A549 (cell line): Measurements from ENCODE around the gene TSHR. TPM values are rescaled to one million over a fixed set of nuclear protein-coding genes. Genes with fewer than 3 reads are reported as not detected.

Experiments
- ATAC-seq, 2 experiments: fragments of 200-7000 bp in 1 of 2; fragments of >200 bp in 1 of 2; cut with Nextera tagmentation in 1 of 2; cut with Tn5 transposase in 1 of 2; 3 replicates each; pipeline versions ENCODE4 v1.8.0 to v1.9.1; 2018 to 2020; ENCODE audit warnings: mild to moderate bottlenecking in 1 of 2, moderate library complexity in 1 of 2
- CTCF ChIA-PET: fragments of 300-600 bp; sonication (Branson Sonifier 250); formaldehyde crosslinking; extraction: SDS; loops from one replicate; lab custom pipeline; 2021; ENCODE audit warnings: antibody characterized with exemption, inconsistent platforms; lab: Yijun Ruan, JAX
- POLR2A ChIA-PET: fragments of 350-600 bp; formaldehyde crosslinking; extraction: SDS; loops from one replicate; lab custom pipeline; 2021; ENCODE audit warnings: antibody characterized with exemption, inconsistent platforms; lab: Yijun Ruan, JAX
- DNase-seq, 2 experiments: peaks; one replicate each; pipeline versions ENCODE4 v3.0.0 to v3.0.0-alpha.2; 2011 to 2016; ENCODE audit warnings: low read depth in 1 of 2, low spot score in 1 of 2
- FAIRE-seq: peaks from 2 replicates; lab custom pipeline; 2011; peaks lifted over from hg19 to GRCh38; lab: Jason Lieb, UNC
- H3K27ac ChIP-seq, 2 experiments: fragments of >200 bp; sonication (Bioruptor Twin); formaldehyde crosslinking; 3 replicates each; pipeline ENCODE4 v1.5.1; 2016 to 2017
- H3K4me1 ChIP-seq: fragments of >200 bp; sonication (Bioruptor Twin); formaldehyde crosslinking; 3 replicates; pipeline ENCODE4 v1.6.1; 2016
- H3K4me2 ChIP-seq: fragments of >200 bp; sonication (Bioruptor Twin); formaldehyde crosslinking; 3 replicates; pipeline ENCODE4 v1.6.1; 2016
- H3K4me3 ChIP-seq: fragments of >200 bp; sonication (Bioruptor Twin); formaldehyde crosslinking; 3 replicates; pipeline ENCODE4 v1.5.1; 2016
- H3K9me3 ChIP-seq: fragments of >200 bp; sonication (Bioruptor Twin); formaldehyde crosslinking; 3 replicates; pipeline ENCODE4 v1.6.1; 2016
- ATOH8 ChIP-seq: fragments of 250-450 bp; sonication (Bioruptor Pico); IDR thresholded peaks from 2 replicates; pipeline ENCODE4 v1.5.0; 2020; ENCODE audit warnings: low read depth, mild to moderate bottlenecking, moderate library complexity
- BHLHE40 ChIP-seq: IDR thresholded peaks from 2 replicates; pipeline ENCODE4 v1.6.1; 2012; ENCODE audit warnings: low read depth, low read length, inconsistent platforms
- CBX2 ChIP-seq: fragments of 200-600 bp; sonication (generic); IDR thresholded peaks from 2 replicates; pipeline ENCODE4 v1.6.1; 2016; ENCODE audit warnings: low read depth, mild to moderate bottlenecking, borderline replicate concordance
- CBX8 ChIP-seq: fragments of 200-600 bp; sonication (generic); IDR thresholded peaks from 2 replicates; pipeline ENCODE4 v1.6.1; 2016
- CEBPB ChIP-seq, 2 experiments: fragments of >200 bp in 1 of 2; sonication (Bioruptor Twin) in 1 of 2; formaldehyde crosslinking in 1 of 2; IDR thresholded peaks; 2 replicates each; pipeline ENCODE4 v1.6.1; 2012 to 2016
- CHD2 ChIP-seq: fragments of 150-350 bp; IDR thresholded peaks from 2 replicates; pipeline ENCODE4 v1.6.1; 2014; ENCODE audit warnings: low read length; ENCODE audit not compliant: partially characterized antibody
- CHD4 ChIP-seq: fragments of 200-600 bp; sonication (generic); IDR thresholded peaks from 2 replicates; pipeline ENCODE4 v1.6.1; 2016; ENCODE audit warnings: antibody characterized with exemption, mild to moderate bottlenecking, borderline replicate concordance
- EHMT2 ChIP-seq: fragments of 200-600 bp; sonication (generic); IDR thresholded peaks from 2 replicates; pipeline ENCODE4 v1.6.1; 2016; ENCODE audit warnings: antibody characterized with exemption, low read depth, mild to moderate bottlenecking, moderate library complexity
- EP300 ChIP-seq, 2 experiments: fragments of >200 bp; sonication (Bioruptor Twin); formaldehyde crosslinking; IDR thresholded peaks; 2 replicates in 1 of 2; 3 replicates in 1 of 2; pipeline ENCODE4 v1.6.1; 2016 to 2017
- HDAC2 ChIP-seq: fragments of 200-600 bp; sonication (generic); IDR thresholded peaks from 2 replicates; pipeline ENCODE4 v1.6.1; 2016
- HEYL ChIP-seq: fragments of 250-450 bp; sonication (Bioruptor Pico); IDR thresholded peaks from 2 replicates; pipeline ENCODE4 v1.8.0; 2021; ENCODE audit warnings: mild to moderate bottlenecking, moderate library complexity
- HOXA7 ChIP-seq: fragments of 250-450 bp; sonication (Bioruptor Pico); IDR thresholded peaks from 2 replicates; pipeline ENCODE4 v1.5.0; 2020; ENCODE audit warnings: mild to moderate bottlenecking, moderate library complexity
- JUNB ChIP-seq: fragments of >200 bp; sonication (Bioruptor Twin); formaldehyde crosslinking; IDR thresholded peaks from 2 replicates; pipeline ENCODE4 v1.6.1; 2016
- KDM1A ChIP-seq: fragments of 200-600 bp; sonication (generic); IDR thresholded peaks from 2 replicates; pipeline ENCODE4 v1.6.1; 2016; ENCODE audit warnings: low read depth, mild to moderate bottlenecking
- KDM5A ChIP-seq: fragments of 200-600 bp; sonication (generic); IDR thresholded peaks from 2 replicates; pipeline ENCODE4 v1.6.1; 2016; ENCODE audit warnings: antibody characterized with exemption, mild to moderate bottlenecking
- MYC ChIP-seq: IDR thresholded peaks from 2 replicates; pipeline ENCODE4 v1.6.1; 2012; ENCODE audit warnings: mild to moderate bottlenecking, inconsistent platforms, low read length, improper control_type of control experiment, borderline replicate concordance
- NPAS2 ChIP-seq: fragments of 250-450 bp; sonication (Bioruptor Pico); IDR thresholded peaks from 2 replicates; pipeline ENCODE4 v1.8.0; 2022; ENCODE audit warnings: mild to moderate bottlenecking, moderate library complexity, borderline replicate concordance
- POLR2A ChIP-seq: IDR thresholded peaks from 2 replicates; pipeline ENCODE4 v1.6.1; 2012; ENCODE audit warnings: mild to moderate bottlenecking, low read length
- POLR2AphosphoS2 ChIP-seq: conservative IDR thresholded peaks from 2 replicates; pipeline ENCODE4 v1.6.1; 2012; ENCODE audit warnings: low read length, improper control_type of control experiment, inconsistent platforms
- RAD21 ChIP-seq, 2 experiments: fragments of >200 bp in 1 of 2; sonication (Bioruptor Twin) in 1 of 2; formaldehyde crosslinking in 1 of 2; IDR thresholded peaks in 1 of 2; conservative IDR thresholded peaks in 1 of 2; 2 replicates in 1 of 2; 3 replicates in 1 of 2; pipeline ENCODE4 v1.6.1; 2012 to 2018; ENCODE audit warnings: inconsistent platforms in 1 of 2
- REST ChIP-seq: fragments of 200-600 bp; sonication (generic); IDR thresholded peaks from 2 replicates; pipeline ENCODE4 v1.6.1; 2016; ENCODE audit warnings: antibody characterized with exemption, mild to moderate bottlenecking, moderate library complexity
- SMC3 ChIP-seq: fragments of >200 bp; sonication (Bioruptor Twin); formaldehyde crosslinking; IDR thresholded peaks from 3 replicates; pipeline ENCODE4 v1.6.1; 2018; ENCODE audit warnings: inconsistent platforms
- SREBF2 ChIP-seq: fragments of 450-650 bp; IDR thresholded peaks from 2 replicates; pipeline ENCODE4 v1.6.1; 2014; ENCODE audit warnings: mild to moderate bottlenecking, moderate library complexity
- ZC3H11A ChIP-seq: fragments of 450-650 bp; IDR thresholded peaks from 2 replicates; pipeline ENCODE4 v1.6.1; 2014; ENCODE audit warnings: antibody characterized with exemption, mild to moderate bottlenecking
- ZSCAN20 ChIP-seq: fragments of 250-450 bp; sonication (Bioruptor Pico); IDR thresholded peaks from 2 replicates; pipeline ENCODE4 v1.8.0; 2022; ENCODE audit warnings: mild to moderate bottlenecking, moderate library complexity
- WGBS: methylation state at CpG from one replicate; pipeline ENCODE4 v1.1.6; 2017; ENCODE audit errors: missing lambda C conversion rate; 5-methylcytosine and 5-hydroxymethylcytosine counted together
- polyA plus RNA-seq, 4 experiments: library from polyadenylated mRNA; depleted of rRNA in 3 of 4; stranded (reverse); fragments of >200 nt; fragmentation: RNase III in 1 of 4; extraction: RNeasy Plus Mini Kit Qiagen cat#74134 plus additional on column Dnase treatment in 1 of 4; gene quantifications; 2 replicates in 3 of 4; 3 replicates in 1 of 4; pipeline ENCODE4 v1.2.3, GENCODE V29; 2011 to 2017
- TF ChIP-seq, protein P1 (sequence below): IDR thresholded peaks from 2 replicates; pipeline ENCODE4 v1.6.1; 2012
- TF ChIP-seq, protein P2 (sequence below): fragments of >200 bp; sonication (Bioruptor Twin); formaldehyde crosslinking; IDR thresholded peaks from 2 replicates; pipeline ENCODE4 v1.6.1; 2016
- TF ChIP-seq, protein P3 (sequence below): IDR thresholded peaks from 2 replicates; pipeline ENCODE4 v1.6.1; 2012; ENCODE audit warnings: low read depth, borderline replicate concordance
- TF ChIP-seq, protein P4 (sequence below): fragments of >200 bp; sonication (Bioruptor Twin); formaldehyde crosslinking; IDR thresholded peaks from 3 replicates; pipeline ENCODE4 v1.5.1; 2016

TSHR gene
- polyA plus RNA-seq, 2 of the 4 experiments (the other 2 are of a cell fraction) = not detected

DNA sequence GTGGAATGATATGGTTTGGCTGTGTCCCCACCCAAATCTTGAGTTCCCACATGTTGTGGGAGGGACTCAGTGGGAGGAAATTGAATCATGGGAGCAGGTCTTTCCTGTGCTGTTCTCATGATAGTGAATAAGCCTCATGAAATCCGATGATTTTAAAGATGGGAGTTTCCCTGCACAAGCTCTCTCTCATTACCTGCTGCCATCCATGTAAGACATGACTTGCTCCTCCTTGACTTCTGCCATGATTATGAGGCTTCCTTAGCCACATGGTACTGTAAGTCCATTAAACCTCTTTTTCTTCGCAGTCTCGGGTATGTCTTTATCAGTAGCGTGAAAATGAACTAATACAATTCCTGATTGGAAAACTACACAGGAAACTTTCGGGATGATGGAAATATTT lies 100.5 kb downstream of the TSHR start:
- Histone ChIP-seq H3K9me3 (peaks cover 2% of the 10 kb centered on the region; the same call in 1 of the 3 replicates), H3K4me3 (no peak overlapping the region), H3K4me1 (no peaks in the 10 kb centered on the region), H3K4me2 (no peak overlapping the region), H3K27ac (no peak overlapping the region)
- POLR2A ChIA-PET = no interaction called here
- DNase-seq (no peak), ATAC-seq (no peak), FAIRE-seq (no peak)
- CTCF ChIA-PET = no interaction called here
- 52% methylated on average over 5 of the region's 5 CpGs for WGBS
- TF ChIP-seq POLR2A (no peak), CHD4 (no peak), SMC3 (no peak), SREBF2 (no peak), EHMT2 (no peak), POLR2AphosphoS2 (no peak), ZSCAN20 (no peak)
- TF ChIP-seq, protein P1, sequence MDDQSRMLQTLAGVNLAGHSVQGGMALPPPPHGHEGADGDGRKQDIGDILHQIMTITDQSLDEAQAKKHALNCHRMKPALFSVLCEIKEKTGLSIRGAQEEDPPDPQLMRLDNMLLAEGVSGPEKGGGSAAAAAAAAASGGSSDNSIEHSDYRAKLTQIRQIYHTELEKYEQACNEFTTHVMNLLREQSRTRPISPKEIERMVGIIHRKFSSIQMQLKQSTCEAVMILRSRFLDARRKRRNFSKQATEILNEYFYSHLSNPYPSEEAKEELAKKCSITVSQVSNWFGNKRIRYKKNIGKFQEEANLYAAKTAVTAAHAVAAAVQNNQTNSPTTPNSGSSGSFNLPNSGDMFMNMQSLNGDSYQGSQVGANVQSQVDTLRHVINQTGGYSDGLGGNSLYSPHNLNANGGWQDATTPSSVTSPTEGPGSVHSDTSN = no peak
- TF ChIP-seq, all 56 proteins: peak for 0

DNA sequence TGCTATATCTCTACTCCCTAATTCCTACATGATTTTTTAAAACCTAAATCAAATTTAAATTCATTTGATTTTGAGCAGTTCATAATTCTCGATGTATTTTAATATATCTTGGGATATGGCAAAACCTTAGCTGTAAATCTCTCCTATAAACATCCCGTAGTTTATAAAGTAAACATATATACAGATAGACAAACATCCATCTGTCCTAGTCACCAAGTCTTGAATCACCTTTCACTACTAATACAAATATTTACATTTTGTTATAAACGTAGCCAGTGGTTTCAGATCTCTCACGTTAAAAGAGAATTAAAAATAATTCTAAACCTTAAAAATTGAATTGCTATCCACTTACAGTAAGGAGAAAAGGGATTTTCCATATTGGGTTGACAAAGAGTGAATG lies 107.0 kb downstream of the TSHR start:
- no peaks in the 10 kb centered on the region for H3K4me1 ChIP-seq
- no peak for TF ChIP-seq REST
- TF ChIP-seq ZC3H11A = no peak
- TF ChIP-seq, protein P2, sequence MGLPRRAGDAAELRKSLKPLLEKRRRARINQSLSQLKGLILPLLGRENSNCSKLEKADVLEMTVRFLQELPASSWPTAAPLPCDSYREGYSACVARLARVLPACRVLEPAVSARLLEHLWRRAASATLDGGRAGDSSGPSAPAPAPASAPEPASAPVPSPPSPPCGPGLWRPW = no peak
- TF ChIP-seq MYC = no peak
- TF ChIP-seq ZSCAN20 = no peak
- TF ChIP-seq, protein P3, sequence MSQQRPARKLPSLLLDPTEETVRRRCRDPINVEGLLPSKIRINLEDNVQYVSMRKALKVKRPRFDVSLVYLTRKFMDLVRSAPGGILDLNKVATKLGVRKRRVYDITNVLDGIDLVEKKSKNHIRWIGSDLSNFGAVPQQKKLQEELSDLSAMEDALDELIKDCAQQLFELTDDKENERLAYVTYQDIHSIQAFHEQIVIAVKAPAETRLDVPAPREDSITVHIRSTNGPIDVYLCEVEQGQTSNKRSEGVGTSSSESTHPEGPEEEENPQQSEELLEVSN = no peak
- no peak for TF ChIP-seq KDM1A
- no peak for TF ChIP-seq NPAS2
- no peak for TF ChIP-seq HDAC2
- TF ChIP-seq, all 56 proteins: peak for 0
- ATAC-seq = no peak
- CTCF ChIA-PET = no interaction called here
- POLR2A ChIA-PET = no interaction called here
- DNase-seq = no peak
- Histone ChIP-seq H3K27ac (no peak overlapping the region), H3K9me3 (no peaks in the 10 kb centered on the region), H3K4me3 (no peak overlapping the region), H3K4me2 (no peak overlapping the region)
- 2% methylated on average over 4 of the region's 4 CpGs for WGBS
- FAIRE-seq = no peak

DNA sequence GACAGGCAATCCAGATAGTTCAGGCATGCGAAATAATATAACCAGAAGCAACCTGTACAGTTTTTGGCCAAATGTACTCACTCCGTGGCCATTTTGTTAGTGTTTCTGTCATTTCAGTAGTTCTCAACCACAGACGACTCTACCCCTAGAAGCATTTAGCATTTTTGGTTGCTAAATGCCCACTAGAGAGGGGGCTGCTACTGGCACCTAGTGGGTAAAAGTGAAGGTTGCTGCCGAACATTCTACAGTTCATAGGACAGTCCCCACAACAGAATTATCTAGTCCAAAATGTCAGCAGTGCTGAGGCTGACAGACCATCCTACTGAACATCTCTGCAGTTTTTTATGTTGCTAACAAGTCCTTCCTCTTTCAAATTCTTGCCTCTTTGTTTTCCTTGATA lies 107.4 kb downstream of the TSHR start:
- ATAC-seq (peak; percentile 81 to 85), FAIRE-seq (no peak), DNase-seq (peak in 1 of 2 experiments; percentile 20)
- Histone ChIP-seq H3K4me1 (no peaks in the 10 kb centered on the region), H3K27ac (no peak overlapping the region), H3K9me3 (no peaks in the 10 kb centered on the region), H3K4me3 (no peak overlapping the region), H3K4me2 (no peak overlapping the region)
- CTCF ChIA-PET = no interaction called here
- 3% methylated on average over 4 of the region's 4 CpGs for WGBS
- POLR2A ChIA-PET = no interaction called here
- TF ChIP-seq EP300 (IDR thresholded peaks at IDR 0.05) = no peak
- TF ChIP-seq RAD21 (conservative IDR thresholded peaks at IDR 0.05 in 1 of 2, IDR thresholded peaks at IDR 0.05 in 1 of 2) = peak; percentile 23 to 56; a peak in 3 of 5 replicates
- no peak for TF ChIP-seq KDM5A
- TF ChIP-seq CBX2 = no peak
- TF ChIP-seq CBX8 = no peak
- no peak for TF ChIP-seq CEBPB (IDR thresholded peaks at IDR 0.05)
- TF ChIP-seq HOXA7 (CRISPR knock-in tag) = no peak
- no peak for TF ChIP-seq ZSCAN20
- TF ChIP-seq HEYL = no peak
- no peak for TF ChIP-seq ATOH8 (CRISPR knock-in tag)
- no peak for TF ChIP-seq BHLHE40
- TF ChIP-seq JUNB = no peak
- no peak for TF ChIP-seq POLR2AphosphoS2
- TF ChIP-seq, protein P4, sequence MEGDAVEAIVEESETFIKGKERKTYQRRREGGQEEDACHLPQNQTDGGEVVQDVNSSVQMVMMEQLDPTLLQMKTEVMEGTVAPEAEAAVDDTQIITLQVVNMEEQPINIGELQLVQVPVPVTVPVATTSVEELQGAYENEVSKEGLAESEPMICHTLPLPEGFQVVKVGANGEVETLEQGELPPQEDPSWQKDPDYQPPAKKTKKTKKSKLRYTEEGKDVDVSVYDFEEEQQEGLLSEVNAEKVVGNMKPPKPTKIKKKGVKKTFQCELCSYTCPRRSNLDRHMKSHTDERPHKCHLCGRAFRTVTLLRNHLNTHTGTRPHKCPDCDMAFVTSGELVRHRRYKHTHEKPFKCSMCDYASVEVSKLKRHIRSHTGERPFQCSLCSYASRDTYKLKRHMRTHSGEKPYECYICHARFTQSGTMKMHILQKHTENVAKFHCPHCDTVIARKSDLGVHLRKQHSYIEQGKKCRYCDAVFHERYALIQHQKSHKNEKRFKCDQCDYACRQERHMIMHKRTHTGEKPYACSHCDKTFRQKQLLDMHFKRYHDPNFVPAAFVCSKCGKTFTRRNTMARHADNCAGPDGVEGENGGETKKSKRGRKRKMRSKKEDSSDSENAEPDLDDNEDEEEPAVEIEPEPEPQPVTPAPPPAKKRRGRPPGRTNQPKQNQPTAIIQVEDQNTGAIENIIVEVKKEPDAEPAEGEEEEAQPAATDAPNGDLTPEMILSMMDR = peak; percentile 24; the same call in 1 of the 3 replicates
- TF ChIP-seq CHD2 = no peak
